HG03457 (cell line): ENCODE data around the gene POLR1D.

ENCODE experiments used
- ATAC-seq: cut with Tn5 transposase; IDR thresholded peaks from one replicate; pipeline ENCODE4 v1.9.1; 2021; ENCODE audit warnings: moderate number of reproducible peaks; ENCODE audit not compliant: unreplicated experiment

Gene POLR1D, protein sequence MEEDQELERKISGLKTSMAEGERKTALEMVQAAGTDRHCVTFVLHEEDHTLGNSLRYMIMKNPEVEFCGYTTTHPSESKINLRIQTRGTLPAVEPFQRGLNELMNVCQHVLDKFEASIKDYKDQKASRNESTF

DNA sequence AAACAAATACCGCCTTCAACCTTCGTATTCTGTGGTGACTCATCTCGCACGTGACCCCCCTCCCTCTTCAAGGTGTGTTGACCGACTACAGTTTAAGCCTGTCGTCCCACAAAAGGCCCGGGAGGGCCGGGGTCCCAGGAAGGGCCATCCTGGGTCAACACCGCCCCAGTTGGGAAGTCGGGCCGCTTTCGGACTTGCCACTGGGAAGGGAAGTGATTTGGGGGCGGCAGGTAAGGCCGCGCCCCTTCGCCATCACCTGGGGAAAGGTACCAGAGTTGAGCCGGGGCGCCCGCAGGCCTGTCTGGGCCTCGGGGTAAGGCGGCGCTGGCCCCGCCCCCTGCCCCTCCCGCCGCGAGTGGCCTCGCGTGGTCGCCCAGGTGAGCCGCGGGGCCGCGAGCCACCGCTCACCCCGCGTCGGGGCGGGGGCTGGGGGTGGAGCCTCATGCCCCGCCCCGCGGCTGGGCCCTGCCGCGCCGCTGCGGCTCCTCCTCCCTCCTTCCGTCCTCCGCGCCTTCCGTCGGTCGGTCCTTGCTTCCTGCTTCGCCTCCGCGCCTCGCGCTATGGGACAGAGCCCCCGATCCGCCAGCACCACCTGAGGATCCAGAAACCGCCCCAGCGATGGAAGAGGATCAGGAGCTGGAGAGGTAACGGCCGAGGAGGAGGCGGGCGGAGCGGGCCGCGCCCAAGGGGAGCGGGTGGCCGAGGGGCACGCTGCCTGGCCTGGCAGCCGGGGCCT, at the start of gene POLR1D:
TSS of gene POLR1D (plus strand) at position 527 of the 736 bp plus-strand sequence. CDS start at position 619, 92 bp downstream.
- ATAC-seq, result peak; percentile 56

DNA sequence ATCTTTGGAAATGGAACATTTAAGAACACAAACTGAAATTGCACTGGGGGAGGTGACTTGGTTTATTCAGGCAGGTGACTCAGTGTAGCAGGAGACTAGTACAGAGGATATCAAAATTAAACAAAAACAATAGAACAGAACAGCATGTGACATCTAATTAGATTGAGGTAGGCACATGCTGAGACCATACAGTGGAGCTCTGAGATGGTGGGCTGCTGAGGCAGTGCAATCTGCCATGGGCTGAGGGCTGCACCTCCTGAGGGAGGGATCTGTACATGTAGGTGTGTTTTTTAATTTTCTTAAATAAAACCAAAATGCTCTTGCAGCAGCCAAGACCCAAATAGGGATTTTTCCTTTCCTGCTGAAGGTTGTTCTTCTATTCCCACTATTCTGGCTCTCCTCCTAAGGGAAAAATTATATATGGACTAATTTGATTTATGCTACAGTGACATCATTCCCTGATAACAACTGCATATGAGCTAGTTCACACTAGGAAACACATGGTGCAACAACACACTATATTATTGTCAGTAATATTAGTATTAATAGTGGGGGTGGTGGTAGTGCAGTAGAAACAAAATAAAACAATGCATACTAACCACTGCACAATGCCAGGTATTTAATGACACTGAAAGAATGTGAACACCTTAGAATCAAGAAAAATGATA, 49.3 kb upstream of the POLR1D start:
- ATAC-seq, result no peak

DNA sequence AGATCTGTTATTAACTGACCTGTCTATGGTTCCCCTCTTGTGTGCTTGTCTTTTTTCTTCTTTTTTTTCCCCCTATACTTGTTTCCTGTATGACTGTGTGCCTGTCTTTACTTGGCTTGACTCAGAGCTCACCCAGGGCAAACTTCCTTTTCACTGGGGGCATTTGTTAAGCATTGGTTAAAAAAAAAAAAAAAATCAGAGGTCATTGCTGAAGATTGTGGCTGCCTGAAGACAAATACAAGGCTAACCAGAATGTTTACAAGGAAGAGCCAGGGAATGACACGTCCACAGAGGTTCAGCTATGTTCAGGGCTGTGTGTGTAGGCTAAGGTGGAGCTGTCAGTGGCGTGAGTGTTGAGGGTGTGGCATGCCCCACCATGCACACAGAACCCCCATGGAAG, 48.4 kb upstream of the POLR1D start:
- ATAC-seq, result no peak

DNA sequence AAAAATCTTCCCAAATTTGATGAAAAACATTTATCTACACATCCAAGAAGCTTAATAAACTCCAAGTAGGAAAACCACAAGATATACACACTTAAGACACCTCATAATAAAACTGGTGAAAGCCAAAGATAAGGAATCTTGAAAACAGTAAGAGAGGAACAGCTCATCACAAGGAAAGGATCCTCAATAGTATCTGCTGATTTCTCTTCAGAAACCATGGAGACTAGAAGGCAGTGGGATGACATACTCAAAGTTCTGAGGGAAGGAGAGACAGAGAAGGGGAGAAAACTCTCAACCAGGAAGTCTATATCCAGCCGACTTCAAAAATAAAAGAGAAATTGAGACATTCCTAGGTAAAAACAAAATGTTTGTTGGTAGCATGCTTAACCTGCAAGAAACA, 47.0 kb upstream of the POLR1D start:
- no peak for ATAC-seq

DNA sequence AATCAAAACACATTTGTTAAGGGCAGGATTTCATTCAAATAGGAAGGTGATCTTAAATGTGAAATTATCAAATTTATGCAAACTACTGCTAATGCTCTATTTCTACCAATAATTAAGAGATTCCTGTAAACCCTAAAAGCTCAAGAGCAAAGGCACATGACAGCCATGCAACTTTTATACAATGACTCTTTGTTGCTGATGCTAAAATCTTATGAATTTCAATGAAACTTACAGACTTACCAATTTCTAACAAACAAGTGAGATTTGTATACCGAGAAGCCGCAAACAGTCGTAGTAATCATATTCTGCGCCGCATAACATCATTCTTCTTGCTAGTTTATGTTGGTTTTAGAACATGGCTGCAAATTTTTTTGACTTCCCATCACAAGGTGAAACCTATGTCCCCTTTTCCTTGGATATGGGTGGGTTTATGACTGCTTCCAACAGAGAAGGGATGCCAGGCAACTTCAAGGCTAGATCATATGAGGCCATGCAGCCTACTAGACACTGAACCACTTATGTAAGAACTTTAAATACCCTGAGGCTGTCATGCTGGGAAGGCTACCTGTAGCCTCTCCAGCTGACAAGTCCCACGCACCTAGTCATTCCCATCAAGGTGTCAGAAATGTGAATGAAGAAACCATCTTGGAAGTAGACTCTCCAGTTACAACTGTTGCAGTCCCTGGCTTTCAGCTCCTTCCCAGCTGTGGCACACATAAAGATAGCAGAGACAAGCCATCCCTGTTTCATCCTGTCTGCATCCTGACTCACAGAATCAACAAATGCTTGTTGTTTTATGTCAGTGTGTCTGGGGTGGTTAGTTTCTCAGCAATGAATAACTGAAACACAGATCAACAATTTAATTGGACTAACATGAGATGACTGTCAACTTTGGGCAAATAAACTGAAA, 43.3 kb upstream of the POLR1D start:
- no peak for ATAC-seq

DNA sequence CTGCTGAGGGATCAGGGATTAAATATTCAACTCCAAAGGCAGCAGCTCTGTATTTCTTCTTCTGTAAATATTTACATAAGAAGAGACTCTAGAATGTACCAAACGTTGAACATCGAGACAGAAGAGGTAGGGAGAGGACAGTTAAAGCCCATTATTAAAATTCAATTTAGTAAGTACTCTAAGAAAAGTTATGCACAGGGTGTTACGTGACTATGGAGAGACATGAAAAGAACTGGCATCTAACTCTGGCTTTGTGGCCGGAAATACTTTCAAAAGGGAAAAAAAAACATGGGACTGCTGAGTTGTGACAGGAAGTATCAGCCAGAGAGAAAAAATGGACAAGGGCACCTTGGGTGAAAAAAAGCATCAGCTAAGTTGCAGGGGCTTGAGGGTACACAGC, 38.0 kb upstream of the POLR1D start:
- no peak for ATAC-seq

DNA sequence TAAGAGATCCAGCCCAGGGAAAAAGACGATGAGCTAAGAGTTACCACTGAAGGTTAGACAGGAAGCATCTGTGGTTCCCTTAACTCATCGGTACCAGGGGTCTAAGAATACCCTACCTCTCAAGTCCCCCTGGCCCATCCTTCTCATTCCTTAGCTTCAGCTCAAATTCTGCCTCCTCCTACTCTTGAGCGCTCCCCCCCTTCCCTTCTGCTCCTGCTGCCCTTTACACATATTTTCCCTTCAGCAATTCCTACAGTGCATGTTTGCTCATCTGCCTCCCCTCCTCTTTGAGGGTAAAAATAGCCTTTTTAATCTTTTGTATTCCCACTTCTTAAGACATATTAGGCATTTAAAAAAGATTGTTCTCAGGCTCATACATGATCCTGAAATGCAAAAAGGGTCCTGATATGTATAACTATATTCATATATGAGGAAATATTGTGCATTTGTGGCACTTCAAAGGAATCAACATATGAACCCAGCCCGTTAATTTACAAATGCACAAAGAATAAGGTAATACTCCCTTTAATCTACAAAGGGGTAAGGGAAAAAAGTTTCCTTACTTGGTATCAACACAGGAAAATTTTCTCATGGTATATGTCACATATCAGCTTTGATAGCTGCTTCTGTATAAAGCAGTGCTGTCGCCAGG, 34.5 kb upstream of the POLR1D start:
- ATAC-seq, result no peak

DNA sequence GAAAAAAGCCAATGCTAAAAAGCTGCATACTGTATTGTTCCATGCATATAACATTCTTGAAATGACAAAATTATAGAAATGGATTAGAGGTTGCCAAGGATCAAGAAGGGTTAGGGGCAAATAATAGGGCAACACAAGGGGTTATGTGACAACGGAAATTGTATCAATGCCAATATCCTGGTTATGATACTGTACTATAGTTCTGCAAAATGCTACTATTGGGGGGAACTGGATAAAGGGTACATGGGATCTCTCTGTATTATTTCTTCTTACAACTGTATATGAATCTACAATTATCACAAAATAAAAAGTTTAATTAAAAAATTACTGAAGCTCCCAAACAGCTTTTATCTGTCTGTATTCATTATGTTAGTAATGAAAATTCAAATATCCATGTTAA, 33.3 kb upstream of the POLR1D start:
- no peak for ATAC-seq

DNA sequence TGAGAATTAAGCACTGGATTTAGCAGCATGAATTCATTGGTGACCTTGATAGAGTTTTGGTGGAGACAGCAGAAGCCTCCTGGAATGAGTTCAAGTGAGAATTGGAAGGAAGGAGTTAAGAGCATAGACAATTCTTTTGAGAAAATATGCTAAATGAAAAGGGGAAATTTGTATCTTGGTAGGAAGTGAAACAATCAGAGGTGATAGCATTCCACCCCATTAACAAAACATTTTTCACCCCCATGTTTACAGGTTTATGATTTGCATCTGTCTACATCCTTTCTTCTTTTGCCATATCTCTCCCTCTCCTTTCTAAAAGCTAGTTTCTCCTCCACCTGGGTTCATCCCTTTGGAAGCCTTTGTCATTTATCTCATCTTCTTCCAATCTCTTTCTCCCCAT, 28.8 kb upstream of the POLR1D start:
- ATAC-seq, result no peak

DNA sequence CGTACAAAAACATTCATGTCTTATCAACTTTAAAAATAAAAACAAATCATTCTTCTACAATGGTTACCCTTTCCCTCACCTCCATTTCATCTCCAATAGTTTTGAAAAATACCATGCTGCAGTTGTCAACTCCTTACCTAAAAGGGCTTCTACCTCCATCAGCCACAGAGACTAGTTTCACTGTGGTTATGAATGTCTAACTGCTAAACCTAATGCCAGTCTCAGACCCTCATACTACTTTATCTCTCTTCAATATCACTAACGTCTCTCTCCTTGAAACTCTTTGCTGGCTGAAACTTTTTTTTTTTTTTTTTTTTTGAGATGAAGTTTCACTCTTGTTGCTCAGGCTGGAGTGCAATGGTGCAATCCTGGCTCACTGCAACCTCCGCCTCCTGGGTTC, 28.4 kb upstream of the POLR1D start:
- no peak for ATAC-seq

DNA sequence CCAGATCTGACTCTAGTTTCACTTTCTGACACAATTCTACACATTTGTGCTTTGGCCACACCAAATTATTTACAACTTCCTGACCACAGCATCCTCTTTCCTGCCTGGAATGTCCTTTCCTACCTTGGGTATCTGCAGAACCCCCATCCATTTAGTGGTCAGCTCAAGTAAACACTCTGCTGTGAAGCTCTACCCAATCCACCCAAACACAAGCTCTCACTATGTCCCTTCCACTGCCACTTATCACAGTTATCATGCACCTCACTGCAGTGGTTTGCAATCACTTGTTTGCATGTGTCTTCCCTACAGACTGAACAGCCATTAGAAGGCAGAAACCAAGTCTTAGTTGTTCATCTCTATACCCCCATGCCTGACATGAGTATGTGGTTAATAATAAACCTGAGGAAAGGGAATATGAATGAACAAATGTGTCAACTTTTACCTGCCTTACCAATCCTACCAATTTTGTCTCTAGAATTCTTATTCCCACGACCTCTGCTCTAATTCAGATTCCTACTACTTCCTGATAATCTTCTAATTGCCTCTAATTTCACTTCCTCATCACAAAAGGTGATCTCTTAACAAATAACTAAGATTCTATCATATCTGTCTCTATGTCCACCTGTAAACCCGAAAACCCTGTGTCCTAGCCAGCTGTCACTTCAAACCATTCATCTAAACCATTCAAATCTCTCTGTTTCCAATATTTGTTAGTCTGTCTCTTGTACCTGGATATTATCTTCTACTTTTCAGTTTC, 26.5 kb upstream of the POLR1D start:
- ATAC-seq, result no peak

DNA sequence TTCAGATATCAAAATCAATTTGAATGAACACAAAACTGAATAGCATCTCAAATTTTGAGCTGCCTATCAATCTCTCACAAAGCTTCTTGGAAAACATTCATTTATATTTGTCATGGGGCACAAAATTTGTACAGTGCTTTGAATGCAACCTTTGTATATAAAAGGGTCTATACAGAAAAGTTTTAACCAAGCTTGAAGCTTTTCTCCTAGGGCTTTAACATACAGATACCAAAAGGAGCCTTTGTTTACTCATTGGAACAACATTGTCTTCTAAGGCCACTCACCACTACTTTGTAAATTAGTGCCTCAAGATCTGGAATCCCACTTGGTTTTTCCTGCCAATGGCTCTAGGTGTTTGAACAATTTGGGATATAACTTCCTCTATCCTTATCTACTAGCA, 22.6 kb upstream of the POLR1D start:
- no peak for ATAC-seq

DNA sequence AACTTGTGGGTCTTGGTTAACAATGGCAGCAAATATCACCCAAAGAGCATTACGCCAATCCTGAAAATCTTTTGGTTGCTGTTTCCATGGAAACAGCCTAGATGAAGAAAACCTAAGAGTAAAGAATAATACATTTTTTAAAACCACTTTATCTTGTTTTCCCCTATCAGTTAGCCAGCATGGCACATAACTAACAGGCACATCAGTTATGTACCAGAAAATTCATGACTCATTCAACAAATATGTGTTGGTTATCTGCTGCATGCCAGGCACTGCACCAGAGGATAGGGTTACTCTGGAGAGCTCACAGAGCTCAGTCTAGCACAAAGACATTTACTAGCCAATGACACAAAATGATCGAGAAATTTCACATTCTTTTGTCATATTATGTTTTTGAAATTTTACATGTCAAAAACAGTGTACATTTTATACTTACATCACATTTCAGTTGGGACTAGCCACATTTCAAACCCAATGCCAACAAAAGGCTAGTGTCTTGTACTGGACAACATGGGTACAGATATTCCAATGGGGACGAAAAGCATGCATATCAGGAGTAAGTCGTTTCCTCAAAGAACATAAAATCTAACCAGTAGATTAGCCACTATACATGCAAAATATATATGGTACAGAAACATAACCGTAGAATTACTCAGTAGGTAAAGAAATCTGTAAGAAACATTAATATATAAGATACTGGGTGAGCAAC, 21.7 kb upstream of the POLR1D start:
- no peak for ATAC-seq

DNA sequence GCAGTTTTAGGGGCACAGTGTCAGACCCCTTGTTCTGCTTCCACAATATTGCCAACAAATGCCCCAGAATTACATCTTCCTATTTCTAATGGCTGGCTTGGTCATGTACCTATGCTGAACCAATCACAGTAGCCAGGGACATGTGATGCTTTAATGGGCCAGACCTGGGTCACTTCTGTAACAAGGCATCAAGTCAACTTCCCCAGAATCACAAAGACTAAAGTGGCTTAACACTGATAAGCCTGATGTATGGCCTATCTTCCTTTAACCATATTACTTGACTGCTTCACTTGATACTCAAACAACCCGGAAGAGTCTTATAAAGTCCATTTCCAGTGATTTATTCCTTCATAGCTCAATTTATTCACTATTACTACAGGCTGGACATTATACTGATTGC, 21.0 kb upstream of the POLR1D start:
- no peak for ATAC-seq

DNA sequence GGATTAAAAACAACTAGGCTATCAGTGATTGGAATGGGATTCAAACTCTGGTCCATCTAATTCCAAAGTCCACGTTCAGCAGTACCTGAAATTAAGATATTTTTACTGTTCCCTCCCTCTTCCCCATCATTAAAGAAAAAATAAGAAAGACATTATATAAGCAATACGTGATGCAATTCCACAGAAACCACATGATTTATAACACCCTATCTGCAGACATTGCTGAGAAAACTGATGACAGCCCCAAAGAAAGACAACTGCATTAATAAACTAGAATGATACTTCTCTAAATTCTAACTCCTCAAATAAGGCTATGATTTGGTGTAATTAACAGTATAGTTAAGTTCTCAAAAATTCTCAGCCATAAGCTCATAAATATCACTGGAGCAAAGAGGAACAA, 20.5 kb upstream of the POLR1D start:
- no peak for ATAC-seq

DNA sequence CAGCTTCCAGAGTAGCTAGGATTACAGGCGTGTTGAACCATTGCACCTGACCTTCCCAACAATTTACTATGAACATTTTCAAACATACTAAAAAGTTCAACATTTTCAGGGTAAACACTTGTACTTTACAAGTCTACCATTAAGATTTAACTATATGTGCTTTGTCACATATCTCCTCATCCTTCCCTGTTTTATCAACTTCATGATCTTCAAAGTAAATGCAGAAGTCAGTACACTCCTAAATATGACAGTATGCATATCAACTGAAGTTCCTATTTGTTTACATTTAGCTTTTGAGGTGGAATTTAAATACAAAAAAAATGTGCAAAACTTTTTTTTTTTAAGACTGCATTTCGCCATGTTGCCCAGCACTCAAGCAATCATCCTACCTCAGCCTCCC, 19.9 kb upstream of the POLR1D start:
- no peak for ATAC-seq

DNA sequence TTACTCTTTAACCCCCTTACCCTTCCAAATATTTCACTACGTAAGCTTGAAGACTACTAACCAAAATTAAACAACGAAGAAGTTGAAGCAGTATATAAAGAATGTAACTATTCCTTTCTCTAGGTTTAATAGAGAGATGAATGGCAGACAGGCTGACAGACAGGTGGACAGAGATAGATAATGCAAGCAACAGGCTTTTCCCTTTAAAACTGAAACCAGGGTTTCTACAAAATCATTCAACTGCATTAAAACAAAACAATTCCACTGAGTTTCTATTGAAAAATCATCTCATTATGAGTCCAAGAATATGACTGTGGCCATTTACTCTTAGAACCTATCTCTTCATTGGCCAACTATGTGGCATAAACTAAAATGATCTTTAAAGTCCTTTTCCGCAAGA, 16.6 kb upstream of the POLR1D start:
- ATAC-seq, result no peak

DNA sequence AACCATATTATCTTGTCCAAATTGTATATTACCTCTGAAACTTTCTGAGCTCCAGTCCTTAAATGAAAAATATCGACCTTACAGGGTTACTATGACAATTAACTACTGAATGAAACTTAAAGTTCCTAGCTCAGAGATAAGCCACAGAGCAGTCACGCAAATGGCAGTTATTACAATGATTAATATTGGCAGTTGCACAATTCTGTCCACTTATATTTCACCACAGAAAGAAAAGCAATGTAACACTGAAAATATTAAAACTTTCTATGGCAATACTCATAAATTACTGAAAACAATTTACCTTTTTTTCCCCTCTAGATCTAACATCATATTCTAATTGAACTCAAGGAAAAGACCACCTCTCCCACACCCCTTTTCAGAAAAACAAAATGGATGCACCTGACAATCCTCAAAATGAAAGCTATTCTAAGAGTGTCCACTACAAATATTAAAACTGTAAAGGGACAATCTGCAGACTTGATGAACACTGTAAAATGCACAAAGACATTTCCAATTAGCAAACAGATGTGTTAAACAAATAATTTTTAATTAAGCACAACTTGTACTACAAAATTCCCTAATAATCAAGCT, 16.0 kb upstream of the POLR1D start:
- no peak for ATAC-seq

DNA sequence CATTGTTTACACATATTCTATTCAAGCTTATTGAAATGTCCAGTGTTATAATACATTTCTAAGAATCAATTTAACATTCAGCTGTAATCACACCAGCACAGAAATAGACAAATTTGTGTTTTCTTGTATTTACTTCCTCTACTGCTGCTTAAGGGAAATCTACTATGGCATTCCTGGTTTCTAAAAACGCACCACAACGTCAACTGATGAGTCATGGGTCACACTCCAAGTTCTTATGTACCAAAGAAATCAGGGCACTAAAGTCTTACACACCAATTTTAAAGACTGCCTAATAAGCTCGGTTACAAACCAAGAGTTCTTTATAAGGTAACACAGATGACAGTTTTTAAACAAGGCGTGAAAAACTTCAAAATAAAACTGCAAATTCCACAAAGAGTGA, 14.6 kb upstream of the POLR1D start:
- no peak for ATAC-seq
